SK-N-MC (cell line): ENCODE measurements around the gene CTSS.

Experiments
- EZH2 ChIP-seq: fragments of 200-600 bp; sonication (generic); IDR thresholded peaks from one replicate; pipeline ENCODE4 v1.6.1; 2017; ENCODE audit warnings: antibody characterized with exemption
- POLR2AphosphoS5 ChIP-seq: IDR thresholded peaks from 2 replicates; pipeline ENCODE4 v1.6.1; 2012; ENCODE audit warnings: mild to moderate bottlenecking, low read depth, low read length, borderline replicate concordance

DNA sequence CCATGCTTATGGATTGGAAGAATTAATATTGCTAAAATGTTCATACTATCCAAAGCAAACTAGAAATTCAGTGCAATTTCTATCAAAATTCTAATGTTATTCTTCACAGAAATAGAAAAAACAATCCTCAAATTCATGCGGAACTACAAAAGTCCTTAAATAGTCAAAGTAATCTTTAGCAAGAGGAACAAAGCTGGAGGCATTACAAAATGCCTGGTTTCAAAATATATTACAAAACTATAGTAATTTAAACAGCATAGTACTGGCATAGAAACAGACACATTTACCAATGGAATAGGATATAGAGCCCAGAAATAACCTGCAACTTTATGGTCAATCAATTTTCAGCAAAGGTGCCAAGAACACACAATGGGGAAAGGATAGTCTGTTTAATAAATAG is 3.8 kb downstream of the CTSS start:
- TF ChIP-seq POLR2AphosphoS5 (no peak), EZH2 (no peak)
